PC-9 (cell line): ENCODE data around the gene CTNNA3.

Source experiments
- EZH2 ChIP-seq: fragments of 200-600 bp; sonication (generic); IDR thresholded peaks from 2 replicates; pipeline ENCODE4 v1.8.0; 2017; ENCODE audit warnings: antibody characterized with exemption, low read depth
- TF ChIP-seq, protein P1 (sequence below): fragments of 200-600 bp; sonication (generic); conservative IDR thresholded peaks from 2 replicates; pipeline ENCODE4 v1.6.1; 2017; ENCODE audit warnings: mixed run types, antibody characterized with exemption, mild to moderate bottlenecking, moderate library complexity

DNA sequence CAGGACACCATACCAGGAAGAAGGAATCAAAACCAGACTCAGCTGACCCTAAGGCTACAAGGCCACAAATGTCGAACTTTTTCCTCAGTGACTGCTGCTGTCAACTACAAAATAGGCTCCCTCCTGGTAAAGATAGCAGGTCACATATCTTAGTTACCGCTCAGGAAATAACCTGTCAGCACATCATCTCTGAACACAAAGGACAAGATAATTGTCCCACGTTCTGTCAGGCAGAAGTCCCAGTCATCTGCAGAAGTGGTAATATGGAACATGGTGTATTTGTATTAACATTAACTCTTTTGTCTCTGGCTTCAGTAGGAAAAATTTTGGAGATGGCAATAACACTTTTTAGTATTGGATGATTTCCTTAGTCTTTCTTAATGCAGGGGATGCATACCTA is 1400.4 kb downstream of the CTNNA3 start:
- TF ChIP-seq EZH2 = no peak
- TF ChIP-seq, protein P1, sequence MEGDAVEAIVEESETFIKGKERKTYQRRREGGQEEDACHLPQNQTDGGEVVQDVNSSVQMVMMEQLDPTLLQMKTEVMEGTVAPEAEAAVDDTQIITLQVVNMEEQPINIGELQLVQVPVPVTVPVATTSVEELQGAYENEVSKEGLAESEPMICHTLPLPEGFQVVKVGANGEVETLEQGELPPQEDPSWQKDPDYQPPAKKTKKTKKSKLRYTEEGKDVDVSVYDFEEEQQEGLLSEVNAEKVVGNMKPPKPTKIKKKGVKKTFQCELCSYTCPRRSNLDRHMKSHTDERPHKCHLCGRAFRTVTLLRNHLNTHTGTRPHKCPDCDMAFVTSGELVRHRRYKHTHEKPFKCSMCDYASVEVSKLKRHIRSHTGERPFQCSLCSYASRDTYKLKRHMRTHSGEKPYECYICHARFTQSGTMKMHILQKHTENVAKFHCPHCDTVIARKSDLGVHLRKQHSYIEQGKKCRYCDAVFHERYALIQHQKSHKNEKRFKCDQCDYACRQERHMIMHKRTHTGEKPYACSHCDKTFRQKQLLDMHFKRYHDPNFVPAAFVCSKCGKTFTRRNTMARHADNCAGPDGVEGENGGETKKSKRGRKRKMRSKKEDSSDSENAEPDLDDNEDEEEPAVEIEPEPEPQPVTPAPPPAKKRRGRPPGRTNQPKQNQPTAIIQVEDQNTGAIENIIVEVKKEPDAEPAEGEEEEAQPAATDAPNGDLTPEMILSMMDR = no peak
